AG10803 (cell line): Measurements from ENCODE around the gene ZNF772.
"Not testable (repeated sequence)": the region's sequence is repeated elsewhere in the genome, so short reads cannot be mapped to it uniquely, and the experiment has no call there.

Experiments
- DNase-seq: peaks from one replicate; pipeline ENCODE4 v3.0.0; 2010; ENCODE audit warnings: low read depth
- H3K4me3 ChIP-seq: 2 replicates; pipeline ENCODE4 v1.5.1; 2011; ENCODE audit warnings: mild to moderate bottlenecking, low read length, control low read depth
- TF ChIP-seq, protein P1 (sequence below): conservative IDR thresholded peaks from 2 replicates; pipeline ENCODE4 v1.5.1; 2011; ENCODE audit warnings: mild to moderate bottlenecking, low read length, control low read depth, inconsistent platforms

Gene ZNF772

GRCh38 chr19:57477191-57478008 is at the start of gene ZNF772:
TSS of gene ZNF772 (minus strand) at chr19:57477566. CDS start at chr19:57477309, 257 bp downstream.
- TF ChIP-seq, protein P1, sequence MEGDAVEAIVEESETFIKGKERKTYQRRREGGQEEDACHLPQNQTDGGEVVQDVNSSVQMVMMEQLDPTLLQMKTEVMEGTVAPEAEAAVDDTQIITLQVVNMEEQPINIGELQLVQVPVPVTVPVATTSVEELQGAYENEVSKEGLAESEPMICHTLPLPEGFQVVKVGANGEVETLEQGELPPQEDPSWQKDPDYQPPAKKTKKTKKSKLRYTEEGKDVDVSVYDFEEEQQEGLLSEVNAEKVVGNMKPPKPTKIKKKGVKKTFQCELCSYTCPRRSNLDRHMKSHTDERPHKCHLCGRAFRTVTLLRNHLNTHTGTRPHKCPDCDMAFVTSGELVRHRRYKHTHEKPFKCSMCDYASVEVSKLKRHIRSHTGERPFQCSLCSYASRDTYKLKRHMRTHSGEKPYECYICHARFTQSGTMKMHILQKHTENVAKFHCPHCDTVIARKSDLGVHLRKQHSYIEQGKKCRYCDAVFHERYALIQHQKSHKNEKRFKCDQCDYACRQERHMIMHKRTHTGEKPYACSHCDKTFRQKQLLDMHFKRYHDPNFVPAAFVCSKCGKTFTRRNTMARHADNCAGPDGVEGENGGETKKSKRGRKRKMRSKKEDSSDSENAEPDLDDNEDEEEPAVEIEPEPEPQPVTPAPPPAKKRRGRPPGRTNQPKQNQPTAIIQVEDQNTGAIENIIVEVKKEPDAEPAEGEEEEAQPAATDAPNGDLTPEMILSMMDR, result peak; percentile 68
- DNase-seq, result peak; percentile 92
- H3K4me3 ChIP-seq, result peak within 1 kb of the TSS; percentile 94

- H3K4me3 ChIP-seq, DNase-seq: not testable (repeated sequence)
Observed at GRCh38 chr19:57518021-57518420, 40.7 kb upstream of the ZNF772 start.

DNA sequence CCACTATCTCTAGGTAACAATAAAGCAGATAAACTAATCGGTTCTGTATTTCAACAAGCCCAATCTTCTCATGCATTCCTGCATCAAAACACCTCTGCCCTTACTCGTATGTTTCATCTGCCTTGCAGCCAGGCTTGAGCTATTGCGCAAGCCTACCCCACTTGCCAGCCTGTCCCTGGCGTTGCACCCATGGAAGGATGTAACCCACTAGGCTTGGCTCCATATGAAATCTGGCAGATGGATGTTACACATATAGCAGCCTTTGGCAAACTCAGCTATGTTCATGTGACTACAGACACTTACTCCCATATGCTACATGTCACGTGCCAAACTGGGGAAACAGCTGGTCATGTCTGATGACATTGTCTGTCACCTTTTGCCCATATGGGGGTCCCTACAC is 37.9 kb upstream of the ZNF772 start:
- TF ChIP-seq, protein P1, result no peak
- no peak for DNase-seq

GRCh38 chr19:57512845-57513244 is 35.5 kb upstream of the ZNF772 start:
- peak; percentile 6 for DNase-seq

More for the DNA sequence above, 37.9 kb upstream of the ZNF772 start:
- no peak overlapping the region for H3K4me3 ChIP-seq

GRCh38 chr19:57511484-57511883 is 34.1 kb upstream of the ZNF772 start:
- TF ChIP-seq, protein P1, result no peak
- H3K4me3 ChIP-seq, result no peak overlapping the region
- no peak for DNase-seq

More at GRCh38 chr19:57512845-57513244, 35.5 kb upstream of the ZNF772 start:
- H3K4me3 ChIP-seq, result no peak overlapping the region
- TF ChIP-seq, protein P1, result no peak

- DNase-seq, result no peak
- no peak overlapping the region for H3K4me3 ChIP-seq
- TF ChIP-seq, protein P1, result no peak
Observed at GRCh38 chr19:57506163-57506562, 28.8 kb upstream of the ZNF772 start.

DNA sequence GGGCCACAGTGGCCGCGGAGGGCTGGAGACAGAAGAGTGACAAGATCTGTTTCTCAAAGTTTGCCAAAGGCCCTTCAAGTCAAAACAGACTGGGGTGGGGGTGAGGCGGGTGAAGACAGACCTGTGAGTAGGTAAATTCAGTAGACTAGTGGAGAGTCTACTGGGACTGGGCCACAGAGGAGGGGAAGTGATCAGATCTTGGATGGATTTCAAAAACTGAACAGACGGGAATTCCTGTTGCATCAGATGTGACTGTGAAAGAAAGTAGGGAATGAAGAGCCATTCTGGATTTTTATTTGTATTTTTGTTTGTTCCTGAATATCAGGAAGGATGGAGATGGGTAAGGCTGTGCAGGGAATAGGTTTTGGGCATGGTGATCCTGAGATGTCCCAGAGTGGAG is 23.0 kb upstream of the ZNF772 start:
- peak overlapping the region; percentile 71 for H3K4me3 ChIP-seq
- peak; percentile 69 for DNase-seq

DNA sequence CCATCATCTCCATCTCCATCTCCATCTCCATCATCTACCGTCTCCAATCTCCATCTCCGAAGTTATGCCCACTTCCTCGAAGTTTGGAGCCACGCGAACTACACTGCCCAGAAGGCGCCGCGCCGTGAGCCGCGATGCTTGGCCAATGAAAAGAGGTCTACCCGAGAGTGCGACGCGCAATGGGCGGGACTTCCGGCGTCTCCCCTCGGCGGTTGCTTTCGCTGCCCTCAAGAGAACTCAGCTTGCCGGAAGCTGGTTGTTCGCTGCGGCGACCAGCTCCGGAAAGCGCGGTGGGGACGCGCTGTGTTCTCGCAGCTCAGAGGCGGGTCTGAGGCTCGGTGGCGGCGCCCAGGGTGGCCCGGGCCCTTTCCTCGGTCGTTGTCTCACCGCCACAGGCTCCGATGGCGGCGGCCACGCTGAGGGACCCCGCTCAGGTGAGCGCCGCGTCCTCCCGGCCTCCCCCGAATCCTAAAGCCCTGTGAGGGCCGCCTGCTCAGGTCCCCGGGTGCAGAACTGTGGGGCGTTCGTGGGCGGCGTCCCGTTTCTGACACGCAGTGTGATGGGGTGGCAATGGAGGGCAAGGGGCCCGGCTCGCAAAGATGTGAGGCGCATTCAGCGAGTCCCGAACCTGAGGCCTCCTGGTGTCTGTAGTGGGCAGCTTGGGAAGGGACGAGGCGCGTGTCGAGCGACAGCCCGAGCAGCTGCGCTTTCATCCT is 22.5 kb upstream of the ZNF772 start, which contains the start of gene ZNF773:
Gene ZNF773 (plus strand): TSS at position 259 of the 716 bp plus-strand sequence. CDS start 143 bp downstream, at position 402.
- peak; percentile 94 for DNase-seq
- H3K4me3 ChIP-seq, result peak within 1 kb of the TSS; percentile 73

- H3K4me3 ChIP-seq, DNase-seq: not testable (repeated sequence)
Observed at GRCh38 chr19:57499332-57499679, 21.9 kb upstream of the ZNF772 start.

- H3K4me3 ChIP-seq, result peak overlapping the region; percentile 62
- DNase-seq, result peak; percentile 49
Observed at GRCh38 chr19:57488299-57488644, 10.9 kb upstream of the ZNF772 start.
